ENCODE results near the gene KLRC1.

GRCh38 chr12:10448236-10448635 lies 4.9 kb downstream of the KLRC1 start:
- TF ChIP-seq CTCF (IDR thresholded peaks at IDR 0.05), result no peak
- no peak for TF ChIP-seq POLR2AphosphoS5 (IDR thresholded peaks at IDR 0.05)
- no peak for TF ChIP-seq POLR2A (IDR thresholded peaks at IDR 0.05)

Measured in prostate gland (tissue), 2 donors.